GM18951 (cell line): ENCODE data around the gene RNF31.

Experiments used
- POLR2A ChIP-seq: IDR thresholded peaks from 4 replicates; pipeline ENCODE4 v1.6.1; 2011; ENCODE audit warnings: mild to moderate bottlenecking; ENCODE audit not compliant: insufficient read length, insufficient read depth; ENCODE audit errors: extremely low read depth
- in situ Hi-C: fragments of 300-500 bp; cut with MboI; formaldehyde crosslinking; loops from one replicate; pipeline ENCODE4 v1.12.0; 2022; ENCODE audit warnings: low sequenced_read_pairs, mixed read lengths, inconsistent platforms; ENCODE audit not compliant: unreplicated experiment

The RNF31 gene

DNA sequence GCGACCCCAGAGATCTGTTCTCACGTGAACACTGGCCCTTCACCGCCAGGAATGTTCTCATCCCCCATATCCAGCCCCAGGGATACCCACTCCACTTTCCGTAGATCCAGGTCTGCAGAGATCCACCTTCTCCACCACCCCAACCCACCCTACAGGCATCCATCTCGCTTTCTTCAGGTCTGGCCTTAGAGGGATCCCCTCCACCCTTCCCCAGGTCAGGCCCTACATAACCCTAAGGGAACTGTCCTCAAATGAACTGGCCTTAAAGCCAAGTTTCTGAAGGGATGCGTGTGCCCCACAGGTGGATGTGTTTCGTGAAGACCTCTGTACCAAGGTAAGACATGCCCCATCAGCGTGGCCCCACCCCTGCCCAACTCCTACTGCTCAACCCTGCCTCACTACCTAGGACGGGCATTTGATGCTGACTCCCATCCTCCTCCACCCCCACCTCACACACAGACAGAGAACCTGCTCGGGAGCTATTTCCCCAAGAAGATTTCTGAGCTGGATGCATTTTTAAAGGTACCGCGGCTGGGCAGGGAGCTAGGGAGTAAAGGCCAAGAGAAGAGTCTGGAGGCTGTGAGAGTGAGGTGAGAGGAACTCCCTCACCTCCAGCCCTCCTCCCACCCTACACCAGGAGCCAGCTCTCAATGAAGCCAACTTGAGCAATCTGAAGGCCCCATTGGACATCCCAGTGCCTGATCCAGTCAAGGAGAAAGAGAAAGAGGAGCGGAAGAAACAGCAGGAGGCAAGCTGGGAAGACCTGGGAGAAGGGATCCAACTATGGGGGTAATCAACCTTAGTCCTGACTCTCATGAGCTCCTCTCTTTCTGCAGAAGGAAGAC is 10.4 kb upstream of the RNF31 start:
- in situ Hi-C loops, result no loop called here
- TF ChIP-seq POLR2A, result no peak

DNA sequence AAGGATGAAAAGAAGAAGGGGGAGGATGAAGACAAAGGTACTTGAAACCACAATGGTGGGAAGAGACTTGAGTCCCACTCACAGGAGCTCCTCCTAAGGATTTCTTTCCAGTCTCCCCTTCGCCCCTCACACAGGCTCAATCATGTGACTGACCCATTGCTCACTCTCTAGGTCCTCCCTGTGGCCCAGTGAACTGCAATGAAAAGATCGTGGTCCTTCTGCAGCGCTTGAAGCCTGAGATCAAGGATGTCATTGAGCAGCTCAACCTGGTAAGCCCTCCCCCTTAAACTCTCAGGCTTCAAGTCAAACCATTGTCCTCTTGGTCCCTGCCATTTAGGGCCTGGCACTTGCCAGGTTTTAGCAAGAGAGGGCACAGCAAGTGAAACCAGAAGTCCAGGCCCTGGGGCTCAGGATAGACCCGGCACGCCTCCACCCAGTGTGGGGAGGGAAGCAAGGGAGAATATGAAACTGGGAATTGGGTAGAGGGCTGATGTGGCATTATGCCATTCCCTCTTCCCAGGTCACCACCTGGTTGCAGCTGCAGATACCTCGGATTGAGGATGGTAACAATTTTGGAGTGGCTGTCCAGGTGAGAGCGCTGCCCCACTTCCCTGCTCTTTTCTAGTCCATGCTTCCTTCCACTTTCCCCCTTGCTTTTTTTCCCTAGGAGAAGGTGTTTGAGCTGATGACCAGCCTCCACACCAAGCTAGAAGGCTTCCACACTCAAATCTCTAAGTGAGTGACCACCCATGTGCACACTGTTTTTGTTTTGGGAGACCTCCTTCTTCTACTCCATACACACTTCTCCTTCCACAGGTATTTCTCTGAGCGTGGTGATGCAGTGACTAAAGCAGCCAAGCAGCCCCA is 9.5 kb upstream of the RNF31 start:
- TF ChIP-seq POLR2A, result no peak
- in situ Hi-C loops, result no loop called here

DNA sequence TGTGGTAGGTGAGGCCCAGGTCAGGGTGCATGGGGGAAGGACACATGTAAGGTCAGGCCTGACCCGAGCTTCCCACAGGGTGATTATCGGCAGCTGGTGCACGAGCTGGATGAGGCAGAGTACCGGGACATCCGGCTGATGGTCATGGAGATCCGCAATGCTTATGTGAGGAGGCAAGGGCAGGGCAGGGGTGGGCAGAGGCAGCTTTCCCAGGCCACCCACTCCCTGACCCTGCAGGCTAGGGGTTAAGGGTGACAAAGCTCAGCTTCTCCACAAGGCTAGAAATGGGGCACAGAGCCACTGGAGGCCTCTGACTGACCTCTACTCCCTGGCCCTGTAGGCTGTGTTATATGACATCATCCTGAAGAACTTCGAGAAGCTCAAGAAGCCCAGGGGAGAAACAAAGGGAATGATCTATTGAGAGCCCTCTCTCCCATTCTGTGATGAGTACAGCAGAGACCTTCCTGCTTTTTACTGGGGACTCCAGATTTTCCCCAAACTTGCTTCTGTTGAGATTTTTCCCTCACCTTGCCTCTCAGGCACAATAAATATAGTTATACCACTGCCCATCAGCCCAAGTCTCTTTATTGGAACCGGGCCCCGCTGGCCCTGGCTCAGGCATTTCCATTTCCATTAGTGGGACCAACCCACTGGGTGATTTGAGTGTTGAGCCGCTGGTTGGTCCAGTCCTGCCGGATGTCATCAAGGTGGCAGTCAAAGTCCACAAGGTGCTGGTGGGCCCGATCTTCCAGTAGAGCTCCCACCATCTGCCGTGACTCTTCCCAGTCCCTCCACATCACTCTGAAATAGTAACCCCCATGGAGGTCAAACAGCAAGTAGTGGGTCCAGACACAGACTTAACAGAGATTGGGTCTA is 8.7 kb upstream of the RNF31 start:
- TF ChIP-seq POLR2A, result peak; percentile 20

DNA sequence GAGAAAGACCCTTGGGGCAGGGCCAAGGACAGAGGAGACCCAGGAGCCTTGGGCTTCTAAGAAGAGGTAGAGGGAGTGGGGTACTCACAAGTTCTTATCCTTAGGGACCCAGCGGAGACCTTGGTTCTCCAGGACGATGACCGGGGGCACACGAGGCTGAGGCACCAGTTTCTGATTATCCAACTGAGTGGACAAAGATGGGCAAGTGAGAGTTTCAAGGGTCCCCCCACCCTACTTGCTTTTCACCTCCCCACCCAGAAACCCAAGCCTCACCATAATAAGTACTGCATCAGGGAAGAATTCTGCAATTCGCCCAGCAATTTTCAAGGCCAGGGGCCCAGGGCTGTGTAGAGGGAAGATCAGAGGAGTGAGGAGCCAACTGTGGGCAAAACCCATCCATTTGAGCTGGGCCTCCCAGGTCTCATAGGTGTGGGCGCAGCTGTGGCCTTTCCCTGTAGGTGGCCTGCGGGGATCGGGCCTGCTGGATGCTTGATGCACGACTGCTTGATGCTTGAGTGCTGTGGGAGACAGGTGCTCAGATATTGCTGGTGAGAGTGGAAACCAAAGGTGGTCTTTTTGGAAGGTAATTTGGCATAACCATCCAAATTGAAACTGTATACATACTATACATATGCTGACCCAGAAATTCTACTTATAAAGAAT is 7.9 kb upstream of the RNF31 start:
- peak; percentile 9 for TF ChIP-seq POLR2A
- in situ Hi-C loops, result no loop called here

More for the DNA sequence above, 8.7 kb upstream of the RNF31 start:
- in situ Hi-C loops, result no loop called here

DNA sequence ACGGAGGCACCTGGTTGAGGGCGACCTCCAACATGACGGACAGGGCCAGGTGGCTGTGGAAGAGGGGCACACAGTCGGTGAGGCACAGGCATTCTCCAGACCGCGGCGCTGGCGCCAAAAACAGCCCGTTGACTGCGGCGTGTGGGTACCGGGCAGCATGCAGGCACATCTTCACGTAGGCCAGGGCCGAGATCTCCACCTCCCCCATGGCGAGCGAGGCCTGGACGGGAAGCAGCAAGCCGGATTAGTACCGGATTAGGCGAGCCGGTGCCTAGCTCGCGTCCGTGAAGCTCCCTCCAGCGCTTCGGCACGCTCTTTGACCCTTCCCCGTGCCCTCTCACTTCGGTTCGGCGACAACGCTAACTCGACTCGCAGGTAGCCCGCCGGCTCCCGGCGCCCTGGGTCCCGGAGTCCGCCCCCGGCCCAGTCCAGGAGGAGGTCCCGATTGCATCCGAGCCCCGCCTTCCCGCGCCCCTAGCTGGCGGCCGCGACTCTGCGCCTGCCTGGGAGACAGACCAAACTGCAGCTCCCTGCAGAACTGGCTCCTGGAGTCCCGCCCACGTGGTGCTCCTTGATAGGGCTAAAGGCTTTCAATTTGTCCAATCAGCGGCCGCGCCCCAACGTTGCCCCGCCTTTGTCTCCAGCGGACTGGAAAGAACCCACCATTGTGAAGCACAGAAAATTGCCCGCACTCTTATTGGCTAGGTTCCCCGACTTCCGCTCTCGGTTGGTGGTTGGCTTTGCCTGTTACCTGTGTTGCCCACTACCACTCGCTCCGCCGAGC is 6.0 kb upstream of the RNF31 start, which contains the start of gene EMC9:
Gene EMC9, minus strand, starts transcription at position 495 of the 784 bp plus-strand sequence. Its CDS starts 287 bp downstream, at position 208.
- TF ChIP-seq POLR2A, result peak; percentile 93
- in situ Hi-C loops, result no loop called here

DNA sequence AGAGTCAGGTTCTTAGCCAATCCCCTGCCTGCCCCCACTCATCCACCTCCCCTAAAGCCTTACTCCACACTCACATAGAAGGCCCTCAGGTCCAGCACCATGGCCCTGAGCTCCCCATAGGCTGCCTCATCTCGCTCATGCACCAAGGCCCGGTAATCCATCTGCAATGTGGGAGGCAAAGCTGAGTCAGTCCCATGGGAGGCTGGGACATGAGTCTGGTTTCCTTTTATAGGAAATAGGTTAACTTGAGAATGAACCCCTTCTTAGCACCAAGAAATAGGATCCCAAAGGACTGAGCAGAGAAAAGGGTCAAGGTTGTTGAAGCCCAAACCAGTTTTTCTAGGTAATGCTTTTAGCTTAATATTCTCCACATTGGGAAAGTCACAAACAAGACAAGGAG is 3.8 kb upstream of the RNF31 start:
- no peak for TF ChIP-seq POLR2A
- in situ Hi-C loops, result no loop called here

DNA sequence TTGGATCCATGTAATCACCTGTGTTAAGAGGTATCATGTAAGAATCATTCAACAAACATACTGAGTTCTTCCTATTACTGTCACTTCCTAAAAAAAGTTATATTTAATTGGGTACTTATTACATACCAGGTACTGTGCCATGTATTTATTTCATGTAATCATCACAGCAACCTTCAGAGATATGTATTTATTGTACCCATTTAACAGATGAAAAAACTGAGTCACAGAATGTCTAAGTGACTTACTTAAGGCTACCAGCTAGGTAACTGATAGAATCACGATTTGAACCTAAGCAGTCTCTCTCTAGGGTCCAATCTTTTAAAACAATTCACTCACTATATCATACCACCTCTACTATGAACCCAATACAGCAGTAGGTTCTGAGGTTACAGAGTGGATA is 2.8 kb upstream of the RNF31 start:
- no peak for TF ChIP-seq POLR2A
- in situ Hi-C loops, result no loop called here

DNA sequence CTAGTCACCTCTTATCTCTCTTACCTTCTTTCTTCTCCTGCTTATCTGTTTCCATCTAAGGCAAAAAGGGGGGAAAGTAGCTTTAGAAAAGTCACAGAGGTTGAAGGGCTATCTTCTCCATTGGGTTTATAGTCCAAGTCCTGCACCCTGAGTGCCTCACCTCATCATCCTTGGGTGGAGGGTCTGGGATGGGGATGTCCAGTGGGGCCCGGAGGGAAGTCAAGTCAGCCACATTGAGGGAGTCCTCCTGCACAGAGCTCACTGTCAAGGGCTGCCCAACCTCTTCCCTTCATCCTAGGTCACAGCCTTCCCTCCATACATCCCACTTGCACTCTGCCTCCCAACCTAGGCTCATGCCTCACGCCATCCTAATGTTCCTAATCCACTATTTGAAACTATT is 2.1 kb upstream of the RNF31 start:
- no peak for TF ChIP-seq POLR2A
- in situ Hi-C loops, result no loop called here

DNA sequence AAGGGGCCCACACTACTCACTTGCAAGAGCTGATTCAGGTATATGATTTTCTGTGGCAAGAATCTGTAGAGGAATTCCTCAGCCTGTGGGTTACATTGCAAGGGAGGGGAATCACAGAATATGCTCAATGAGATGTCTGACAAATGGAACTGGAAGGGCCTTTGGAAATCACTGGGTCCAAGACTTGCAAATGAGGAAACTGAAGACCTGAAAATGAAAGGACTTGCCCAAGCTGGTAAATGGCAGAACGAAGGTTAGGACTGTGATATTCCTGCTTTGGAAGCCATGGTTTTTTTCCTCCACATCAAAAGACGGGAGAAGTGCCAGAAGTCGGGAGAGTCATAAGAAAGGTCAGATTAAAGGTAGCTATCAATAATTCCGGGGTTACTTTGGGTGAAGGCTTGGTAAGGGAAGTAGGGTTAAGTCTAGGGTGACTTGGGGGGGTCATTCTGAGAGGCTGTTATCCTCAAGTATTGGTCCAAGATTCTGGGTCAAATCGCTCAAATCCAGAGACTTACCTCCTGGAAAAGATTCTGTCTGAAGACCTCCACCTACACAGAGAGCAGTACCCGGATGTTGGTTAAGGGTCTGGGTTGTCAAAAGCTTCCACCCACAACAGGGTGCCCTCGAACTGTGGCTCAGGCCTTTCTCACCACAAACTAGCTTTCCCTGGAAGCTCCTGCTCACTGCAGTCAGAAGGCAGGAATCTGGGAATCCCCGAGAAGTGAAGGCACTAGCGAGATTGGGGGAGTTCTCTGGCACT is 1.4 kb upstream of the RNF31 start:
- TF ChIP-seq POLR2A, result no peak
- in situ Hi-C loops, result no loop called here

DNA sequence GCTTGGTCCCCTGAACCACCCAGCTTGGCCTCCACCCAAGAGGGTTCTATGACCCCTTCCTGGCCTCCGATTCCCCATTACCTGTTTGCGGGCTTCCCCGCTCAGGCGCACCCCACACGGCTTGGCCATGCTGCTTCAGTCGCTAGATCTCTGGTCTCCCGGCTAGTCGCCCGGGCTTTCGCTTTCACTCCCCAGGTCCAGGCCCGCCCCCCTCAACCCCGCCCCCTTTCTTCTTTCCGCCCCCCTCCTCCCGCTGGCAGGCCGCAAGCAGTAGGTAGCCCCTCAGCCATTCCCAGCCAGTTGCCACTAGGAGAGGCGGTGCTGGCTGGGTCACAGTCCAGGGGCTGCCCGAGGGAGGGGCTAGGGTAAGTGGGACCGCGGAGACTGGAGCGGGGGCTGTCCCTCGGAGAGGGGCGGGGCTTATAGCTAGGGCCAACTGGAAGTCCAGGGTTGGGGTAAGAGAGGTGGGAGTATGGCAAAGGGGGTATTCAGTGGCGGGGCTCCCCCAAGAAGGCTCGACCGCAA is 783 bp upstream of the RNF31 start, which contains the start of gene PSME2:
Gene PSME2, minus strand, starts transcription at position 158 of the 525 bp plus-strand sequence. Its CDS starts 29 bp downstream, at position 129.
- TF ChIP-seq POLR2A, result peak; percentile 83
- in situ Hi-C loops, result no loop called here
